ENCODE results near the gene PTPRD.

- TF ChIP-seq CTCF (conservative IDR thresholded peaks at IDR 0.05; ENCODE audit: low read depth, low read length) = no peak
- no peak for TF ChIP-seq POLR2A (IDR thresholded peaks at IDR 0.05; ENCODE audit: low read depth, low read length)
- no peak for TF ChIP-seq MAZ (IDR thresholded peaks at IDR 0.05; ENCODE audit: borderline replicate concordance, low read depth, low read length)
- no peak for TF ChIP-seq RFX5 (IDR thresholded peaks at IDR 0.05; ENCODE audit: low read depth, low read length)
Measured at GRCh38 chr9:10633785-10634184, 21.0 kb upstream of the PTPRD start.
